Spinal cord (tissue), 10 donors: ENCODE measurements around the gene TNXB. TPM values are rescaled to one million over a fixed set of nuclear protein-coding genes. Genes with fewer than 3 reads are reported as not detected.
"Not testable (repeated sequence)": the region's sequence is repeated elsewhere in the genome, so short reads cannot be mapped to it uniquely, and the experiment has no call there.

Experiments
- DNase-seq, 6 donors: peaks; one replicate each; pipeline versions ENCODE4 v3.0.0 to v3.0.0-alpha.2; 2013 to 2015; ENCODE audit warnings: low spot score in 6 of 6, low read depth in 4 of 6
- H3K27ac ChIP-seq: one replicate; pipeline ENCODE4 v1.5.1; 2013; ENCODE audit warnings: low read depth, low read length, control low read depth
- H3K27me3 ChIP-seq: one replicate; pipeline ENCODE4 v1.6.1; 2013; ENCODE audit warnings: low read length; ENCODE audit not compliant: control insufficient read depth, insufficient read depth
- H3K36me3 ChIP-seq: one replicate; pipeline ENCODE4 v1.6.1; 2013; ENCODE audit warnings: low read length; ENCODE audit not compliant: control insufficient read depth, insufficient read depth
- H3K4me1 ChIP-seq: one replicate; pipeline ENCODE4 v1.6.1; 2013; ENCODE audit warnings: low read length; ENCODE audit not compliant: control insufficient read depth, insufficient read depth
- H3K4me3 ChIP-seq: one replicate; pipeline ENCODE4 v1.5.1; 2013; ENCODE audit warnings: low read depth, low read length, control low read depth
- H3K9me3 ChIP-seq: one replicate; pipeline ENCODE4 v1.6.1; 2013; ENCODE audit warnings: low read length; ENCODE audit not compliant: control insufficient read depth, insufficient read depth
- WGBS: methylation state at CpG from one replicate; pipeline ENCODE4 v1.1.5; 2013; ENCODE audit warnings: missing lambda C conversion rate; ENCODE audit not compliant: insufficient coverage; 5-methylcytosine and 5-hydroxymethylcytosine counted together
- polyA plus RNA-seq, 2 donors: library from polyadenylated mRNA; unstranded; fragments of 120-200 nt; gene quantifications; one replicate each; pipeline ENCODE4 v1.2.1, GENCODE V29; 2013; ENCODE audit not compliant: insufficient read length in 2 of 2
- total RNA-seq, 2 donors: library from RNA; depleted of rRNA in 1 of 2; stranded (reverse); fragments of 120-200 nt in 1 of 2; fragments of >200 nt in 1 of 2; gene quantifications; one replicate each; pipeline versions ENCODE4 v1.2.3 to v1.2.4, GENCODE V29; 2013 to 2014
- donor health status: healthy.

The TNXB gene
- total and polyA plus RNA-seq, 4 donors = 26.1 to 78.4 (median 50.1) TPM

DNA sequence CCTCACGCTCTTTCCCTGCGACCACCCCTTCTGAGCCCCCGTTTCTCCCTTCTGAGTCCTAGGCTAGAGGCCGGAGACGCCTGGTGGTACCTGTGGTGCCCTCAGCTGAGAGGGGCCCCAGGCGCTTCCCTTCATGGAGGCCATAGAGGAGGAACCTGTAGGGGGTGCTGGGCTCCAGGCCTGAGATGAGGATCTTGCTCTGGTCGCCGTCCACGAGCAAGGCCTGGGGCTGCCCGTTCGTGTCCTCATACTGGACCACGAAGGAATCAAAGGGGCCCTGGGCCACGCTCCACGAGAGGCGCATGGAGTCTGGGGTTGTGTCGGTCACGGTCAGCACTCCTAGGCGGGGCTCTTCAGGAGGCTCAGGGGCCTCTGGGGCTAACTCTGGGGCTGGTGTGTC, 64.2 kb downstream of the TNXB start:
- 89% methylated on average over 4 of the region's 18 CpGs for WGBS
- H3K4me3 ChIP-seq, H3K9me3 ChIP-seq, H3K36me3 ChIP-seq, H3K27ac ChIP-seq, DNase-seq, H3K27me3 ChIP-seq: not testable (repeated sequence)
- H3K4me1 ChIP-seq = peaks cover 30% of the 10 kb centered on the region

DNA sequence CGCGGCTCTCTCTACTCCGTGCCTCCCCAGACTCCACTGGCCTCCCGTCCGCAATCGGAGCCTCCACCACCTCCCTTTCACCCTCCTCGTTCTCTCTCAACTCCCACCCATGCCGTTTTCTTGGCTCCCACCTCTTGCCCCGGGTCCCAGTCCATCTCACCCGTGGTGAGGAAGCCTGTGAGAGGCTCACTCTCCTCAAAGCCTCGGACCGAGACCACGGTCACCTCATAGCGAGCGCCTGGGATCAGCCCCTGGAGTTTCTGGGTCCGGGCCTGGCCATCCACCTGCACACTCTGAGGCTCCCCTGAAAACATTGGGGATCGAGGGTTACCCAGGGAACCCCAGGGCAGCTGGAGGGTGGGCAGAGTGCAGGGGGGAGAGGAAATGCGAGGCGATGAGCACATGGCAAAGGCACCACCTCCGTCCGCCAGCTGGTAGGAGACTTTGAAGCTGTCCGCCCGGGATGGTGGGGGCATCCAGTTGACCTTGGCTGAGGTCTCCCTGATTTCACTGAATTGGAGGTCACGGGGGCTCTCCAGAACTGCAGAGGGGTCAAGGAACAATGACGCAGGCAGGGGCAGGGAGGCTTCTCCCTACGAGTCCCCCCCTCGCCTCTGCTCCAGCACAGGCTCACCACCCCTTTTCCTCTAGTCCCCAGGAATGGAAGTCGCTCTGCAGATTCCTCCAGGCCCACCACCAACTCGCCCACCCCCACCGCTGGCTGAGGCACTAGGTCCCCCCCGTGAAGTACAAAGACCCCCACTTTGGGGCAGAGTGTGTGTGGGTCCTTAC, 65.4 kb downstream of the TNXB start:
- H3K27me3 ChIP-seq, H3K36me3 ChIP-seq, H3K9me3 ChIP-seq, H3K27ac ChIP-seq, H3K4me3 ChIP-seq, DNase-seq: not testable (repeated sequence)
- peaks cover 30% of the 10 kb centered on the region for H3K4me1 ChIP-seq
- 89% methylated on average over 8 of the region's 31 CpGs for WGBS

DNA sequence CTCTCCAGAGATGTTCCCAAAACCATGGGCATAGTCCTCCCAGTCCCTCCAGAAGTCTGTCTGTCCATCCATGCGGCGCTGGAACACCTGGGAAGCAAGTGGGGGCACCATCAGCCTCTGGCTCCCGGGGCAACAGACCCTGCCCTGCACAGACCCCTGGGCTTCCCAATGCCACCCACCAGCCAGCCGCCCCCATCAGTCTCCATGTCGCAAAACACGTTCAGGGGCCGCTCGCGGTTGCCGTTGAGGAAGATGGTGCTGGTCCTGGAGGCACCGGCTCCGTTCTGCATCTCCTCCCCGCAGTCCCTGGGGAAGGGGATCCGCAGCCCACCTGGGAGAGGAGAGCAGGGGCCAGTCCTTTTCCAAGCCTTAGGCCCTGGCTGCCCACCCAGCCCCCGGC, 66.9 kb downstream of the TNXB start:
- not testable (repeated sequence) for H3K27me3 ChIP-seq, H3K36me3 ChIP-seq, H3K9me3 ChIP-seq, H3K27ac ChIP-seq, DNase-seq, H3K4me3 ChIP-seq
- 100% methylated on average over 1 of the region's 15 CpGs for WGBS
- peaks cover 16% of the 10 kb centered on the region for H3K4me1 ChIP-seq

DNA sequence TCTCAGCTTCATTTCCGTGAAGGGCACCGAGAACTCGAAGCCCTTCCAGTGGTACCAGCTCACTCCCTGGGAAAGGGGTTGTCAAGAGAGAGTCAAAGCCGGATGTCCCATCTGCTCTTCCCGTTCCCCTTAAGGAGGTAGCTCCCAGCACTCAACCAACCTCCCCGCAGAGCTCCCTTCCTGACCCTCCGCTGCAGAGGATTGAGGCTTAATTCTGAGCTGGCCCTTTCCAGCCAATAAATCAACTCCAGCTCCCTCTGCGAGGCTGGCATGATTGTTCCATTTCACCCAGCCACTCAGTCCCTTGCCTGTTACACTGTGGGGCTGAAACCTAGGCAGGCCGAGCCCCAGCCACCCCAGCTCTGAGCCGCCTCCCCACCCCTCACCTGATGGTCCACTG, 67.8 kb downstream of the TNXB start:
- H3K27me3 ChIP-seq, H3K4me1 ChIP-seq, H3K27ac ChIP-seq, H3K4me3 ChIP-seq, DNase-seq, H3K36me3 ChIP-seq, H3K9me3 ChIP-seq: not testable (repeated sequence)
- WGBS = 57% methylated on average over 3 of the region's 10 CpGs

DNA sequence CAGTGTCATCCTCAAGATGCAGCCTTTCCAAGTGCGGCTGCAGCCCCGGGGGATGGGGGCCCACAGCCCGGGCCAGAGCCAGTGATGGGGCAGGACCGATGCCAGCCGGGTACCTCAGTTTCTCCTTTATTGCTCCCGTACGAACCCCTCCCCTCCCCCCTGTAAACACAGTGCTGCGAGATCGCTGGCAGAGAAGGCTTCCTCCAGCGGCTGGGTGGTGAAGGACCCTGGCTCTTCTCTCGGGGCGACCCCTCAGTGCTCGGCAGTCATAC, 68.2 kb downstream of the TNXB start:
- WGBS = no CpG with 5 or more reads among the region's 13 CpGs
- H3K36me3 ChIP-seq, DNase-seq, H3K4me3 ChIP-seq, H3K9me3 ChIP-seq, H3K27ac ChIP-seq, H3K4me1 ChIP-seq, H3K27me3 ChIP-seq: not testable (repeated sequence)

DNA sequence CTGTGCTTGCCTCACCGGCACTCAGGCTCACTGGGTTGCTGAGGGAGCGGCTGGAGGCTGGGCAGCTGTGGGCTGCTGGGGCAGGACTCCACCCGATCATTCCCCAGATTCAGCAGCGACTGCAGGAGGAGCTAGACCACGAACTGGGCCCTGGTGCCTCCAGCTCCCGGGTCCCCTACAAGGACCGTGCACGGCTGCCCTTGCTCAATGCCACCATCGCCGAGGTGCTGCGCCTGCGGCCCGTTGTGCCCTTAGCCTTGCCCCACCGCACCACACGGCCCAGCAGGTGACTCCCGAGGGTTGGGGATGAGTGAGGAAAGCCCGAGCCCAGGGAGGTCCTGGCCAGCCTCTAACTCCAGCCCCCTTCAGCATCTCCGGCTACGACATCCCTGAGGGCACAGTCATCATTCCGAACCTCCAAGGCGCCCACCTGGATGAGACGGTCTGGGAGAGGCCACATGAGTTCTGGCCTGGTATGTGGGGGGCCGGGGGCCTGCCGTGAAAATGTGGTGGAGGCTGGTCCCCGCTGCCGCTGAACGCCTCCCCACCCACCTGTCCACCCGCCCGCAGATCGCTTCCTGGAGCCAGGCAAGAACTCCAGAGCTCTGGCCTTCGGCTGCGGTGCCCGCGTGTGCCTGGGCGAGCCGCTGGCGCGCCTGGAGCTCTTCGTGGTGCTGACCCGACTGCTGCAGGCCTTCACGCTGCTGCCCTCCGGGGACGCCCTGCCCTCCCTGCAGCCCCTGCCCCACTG, 68.7 kb downstream of the TNXB start:
- H3K4me3 ChIP-seq, DNase-seq, H3K27ac ChIP-seq, H3K36me3 ChIP-seq, H3K27me3 ChIP-seq, H3K4me1 ChIP-seq, H3K9me3 ChIP-seq: not testable (repeated sequence)
- WGBS = 82% methylated on average over 4 of the region's 43 CpGs

DNA sequence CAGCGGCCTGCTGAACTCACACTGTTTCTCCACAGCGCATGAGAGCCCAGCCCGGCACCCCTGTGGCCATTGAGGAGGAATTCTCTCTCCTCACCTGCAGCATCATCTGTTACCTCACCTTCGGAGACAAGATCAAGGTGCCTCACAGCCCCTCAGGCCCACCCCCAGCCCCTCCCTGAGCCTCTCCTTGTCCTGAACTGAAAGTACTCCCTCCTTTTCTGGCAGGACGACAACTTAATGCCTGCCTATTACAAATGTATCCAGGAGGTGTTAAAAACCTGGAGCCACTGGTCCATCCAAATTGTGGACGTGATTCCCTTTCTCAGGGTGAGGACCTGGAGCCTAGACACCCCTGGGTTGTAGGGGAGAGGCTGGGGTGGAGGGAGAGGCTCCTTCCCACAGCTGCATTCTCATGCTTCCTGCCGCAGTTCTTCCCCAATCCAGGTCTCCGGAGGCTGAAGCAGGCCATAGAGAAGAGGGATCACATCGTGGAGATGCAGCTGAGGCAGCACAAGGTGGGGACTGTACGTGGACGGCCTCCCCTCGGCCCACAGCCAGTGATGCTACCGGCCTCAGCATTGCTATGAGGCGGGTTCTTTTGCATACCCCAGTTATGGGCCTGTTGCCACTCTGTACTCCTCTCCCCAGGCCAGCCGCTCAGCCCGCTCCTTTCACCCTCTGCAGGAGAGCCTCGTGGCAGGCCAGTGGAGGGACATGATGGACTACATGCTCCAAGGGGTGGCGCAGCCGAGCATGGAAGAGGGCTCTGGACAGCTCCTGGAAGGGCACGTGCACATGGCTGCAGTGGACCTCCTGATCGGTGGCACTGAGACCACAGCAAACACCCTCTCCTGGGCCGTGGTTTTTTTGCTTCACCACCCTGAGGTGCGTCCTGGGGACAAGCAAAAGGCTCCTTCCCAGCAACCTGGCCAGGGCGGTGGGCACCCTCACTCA, 69.5 kb downstream of the TNXB start:
- H3K27me3 ChIP-seq, H3K4me1 ChIP-seq, H3K27ac ChIP-seq, H3K4me3 ChIP-seq, DNase-seq, H3K36me3 ChIP-seq, H3K9me3 ChIP-seq: not testable (repeated sequence)
- WGBS = 73% methylated on average over 13 of the region's 24 CpGs

DNA sequence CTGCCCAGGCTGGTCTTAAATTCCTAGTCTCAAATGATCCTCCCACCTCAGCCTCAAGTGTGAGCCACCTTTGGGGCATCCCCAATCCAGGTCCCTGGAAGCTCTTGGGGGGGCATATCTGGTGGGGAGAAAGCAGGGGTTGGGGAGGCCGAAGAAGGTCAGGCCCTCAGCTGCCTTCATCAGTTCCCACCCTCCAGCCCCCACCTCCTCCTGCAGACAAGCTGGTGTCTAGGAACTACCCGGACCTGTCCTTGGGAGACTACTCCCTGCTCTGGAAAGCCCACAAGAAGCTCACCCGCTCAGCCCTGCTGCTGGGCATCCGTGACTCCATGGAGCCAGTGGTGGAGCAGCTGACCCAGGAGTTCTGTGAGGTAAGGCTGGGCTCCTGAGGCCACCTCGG, 70.3 kb downstream of the TNXB start:
- not testable (repeated sequence) for DNase-seq, H3K4me1 ChIP-seq, H3K27me3 ChIP-seq, H3K36me3 ChIP-seq, H3K9me3 ChIP-seq, H3K4me3 ChIP-seq, H3K27ac ChIP-seq
- WGBS = 60% methylated on average over 1 of the region's 5 CpGs

DNA sequence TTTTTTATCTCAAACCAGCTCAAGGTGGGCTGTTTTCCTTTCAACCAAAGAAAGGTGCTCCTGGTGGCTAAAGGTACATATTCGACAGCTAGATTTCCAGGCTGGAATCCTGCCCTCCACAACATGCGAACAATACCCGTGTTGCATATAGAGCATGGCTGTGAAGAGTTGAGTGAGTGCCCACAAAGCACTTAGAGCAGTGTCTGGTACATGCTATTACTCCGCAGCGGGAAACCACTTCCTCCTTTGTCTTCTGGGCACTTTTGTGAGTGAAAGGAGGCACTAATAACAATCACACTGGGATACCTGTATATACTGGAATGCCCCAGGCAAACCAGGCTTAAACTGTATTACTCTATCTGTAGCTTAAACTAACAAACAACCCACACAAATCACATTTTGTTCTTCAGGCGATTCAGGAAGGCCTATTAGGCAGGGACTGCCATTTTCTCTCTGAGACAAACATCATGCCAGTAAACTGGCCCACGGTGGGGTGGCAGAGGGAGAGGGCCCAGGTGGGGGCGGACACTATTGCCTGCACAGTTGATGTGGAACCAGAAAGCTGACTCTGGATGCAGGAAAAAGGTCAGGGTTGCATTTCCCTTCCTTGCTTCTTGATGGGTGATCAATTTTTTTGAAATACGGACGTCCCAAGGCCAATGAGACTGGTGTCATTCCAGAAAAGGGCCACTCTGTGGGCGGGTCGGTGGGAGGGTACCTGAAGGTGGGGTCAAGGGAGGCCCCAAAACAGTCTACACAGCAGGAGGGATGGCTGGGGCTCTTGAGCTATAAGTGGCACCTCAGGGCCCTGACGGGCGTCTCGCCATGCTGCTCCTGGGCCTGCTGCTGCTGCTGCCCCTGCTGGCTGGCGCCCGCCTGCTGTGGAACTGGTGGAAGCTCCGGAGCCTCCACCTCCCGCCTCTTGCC, 71.3 kb downstream of the TNXB start, which contains the start of gene CYP21A2:
Gene CYP21A2 (plus strand): TSS at position 818 of the 927 bp plus-strand sequence. CDS start 8 bp downstream, at position 826.
- H3K27ac ChIP-seq, H3K4me3 ChIP-seq, H3K36me3 ChIP-seq, H3K27me3 ChIP-seq, H3K4me1 ChIP-seq, H3K9me3 ChIP-seq, DNase-seq: not testable (repeated sequence)
- 93% methylated on average over 11 of the region's 19 CpGs for WGBS
